ENCODE data around the gene SYNJ2. TPM values are rescaled to one million over a fixed set of nuclear protein-coding genes. Genes with fewer than 3 reads are reported as not detected.

SYNJ2 gene
- total and polyA plus RNA-seq, 2 of the 4 experiments (the other 2 are of a cell fraction) = 40.8 to 45.2 TPM

DNA sequence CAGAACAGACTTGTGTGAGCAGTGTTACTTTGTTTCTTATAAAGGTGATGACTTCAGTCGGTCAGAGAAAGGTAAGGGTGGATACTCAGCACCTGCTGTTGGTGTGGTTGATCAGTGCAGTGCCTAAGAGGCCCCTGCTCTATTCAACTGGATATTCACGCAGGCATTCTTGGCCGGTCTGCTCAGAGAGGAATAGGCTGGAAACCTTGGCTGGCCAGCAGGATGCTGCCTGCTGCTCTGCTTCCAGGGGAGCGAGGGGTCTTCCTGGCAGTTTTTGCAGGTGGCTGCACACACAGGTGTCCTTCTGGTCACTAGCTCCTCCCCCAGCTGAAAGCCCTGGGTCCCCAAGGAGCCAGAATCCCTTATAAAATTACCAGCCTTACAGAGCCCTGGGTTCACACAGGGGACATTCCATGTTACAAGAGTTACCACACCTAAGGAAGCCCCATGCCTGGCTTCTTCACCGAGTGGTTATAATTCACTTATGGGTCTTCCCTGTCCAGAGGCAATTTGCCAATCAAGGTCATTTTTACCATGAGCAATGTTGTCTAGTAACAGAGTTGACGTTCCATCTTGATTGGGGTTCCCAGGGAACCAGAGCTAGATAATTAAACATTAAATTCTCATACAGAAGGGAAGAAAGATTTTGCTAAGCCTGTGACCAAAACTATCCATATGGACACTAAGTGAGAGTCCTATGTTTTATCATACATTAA, 16.4 kb downstream of the SYNJ2 start:
- no peaks in the 10 kb centered on the region for H3K27me3 ChIP-seq (ENCODE audit: control insufficient read depth, insufficient read depth, low read length)
- H4K20me1 ChIP-seq (ENCODE audit: insufficient read depth, low read length) = peaks cover 68% of the 10 kb centered on the region
- H3K4me1 ChIP-seq (ENCODE audit: control insufficient read depth, insufficient read depth, low read length) = peaks cover 35% of the 10 kb centered on the region
- no TSS peak for BruUV-seq (replicated peaks)
- no peak overlapping the region for H3K9ac ChIP-seq (ENCODE audit: low read depth, low read length)
- no peak for DNase-seq
- peaks cover 6% of the 10 kb centered on the region for H3K36me3 ChIP-seq (ENCODE audit: control insufficient read depth, insufficient read depth, low read length)
- H2AK5ac ChIP-seq (ENCODE audit: low read depth, low read length) = no peak overlapping the region
- no peak overlapping the region for H2BK20ac ChIP-seq (ENCODE audit: low read depth, low read length)
- peaks cover 36 to 92% of the 10 kb centered on the region in 2 experiments for H3K79me1 ChIP-seq (ENCODE audit: low read depth in 1 of 2, low read length in 2 of 2)
- intact Hi-C loops (cut with micrococcal nuclease) (no loop called here), dilution Hi-C loops (cut with HindIII; ENCODE audit: low sequenced_read_pairs, unreplicated experiment) (no loop called here), in situ Hi-C loops (cut with MboI; ENCODE audit: low sequenced_read_pairs) (no loop called here)
- TF ChIP-seq MXI1 (IDR thresholded peaks at IDR 0.05; ENCODE audit: borderline replicate concordance, low read depth, low read length) (no peak), CEBPB (IDR thresholded peaks at IDR 0.05; ENCODE audit: low read depth, low read length) (no peak), RCOR1 (IDR thresholded peaks at IDR 0.05; ENCODE audit: insufficient replicate concordance, low read length) (no peak), POLR2A (IDR thresholded peaks at IDR 0.05; ENCODE audit: low read depth, low read length) (no peak), FOS (IDR thresholded peaks at IDR 0.05; ENCODE audit: low read depth, low read length) (no peak), RAD21 (IDR thresholded peaks at IDR 0.05; ENCODE audit: low read length) (no peak), SMC3 (IDR thresholded peaks at IDR 0.05; ENCODE audit: low read depth, low read length) (no peak), BHLHE40 (IDR thresholded peaks at IDR 0.05; ENCODE audit: low read depth, low read length) (no peak), NFE2L2 (IDR thresholded peaks at IDR 0.05; ENCODE audit: low read depth, low read length) (no peak), MAFK (IDR thresholded peaks at IDR 0.05; ENCODE audit: low read depth, low read length) (no peak), RFX5 (IDR thresholded peaks at IDR 0.05; ENCODE audit: low read depth, low read length) (no peak), MAZ (IDR thresholded peaks at IDR 0.05; ENCODE audit: borderline replicate concordance, low read depth, low read length) (no peak), CHD1 (IDR thresholded peaks at IDR 0.05; ENCODE audit: low read depth, low read length) (no peak)
- TF ChIP-seq, protein P1, sequence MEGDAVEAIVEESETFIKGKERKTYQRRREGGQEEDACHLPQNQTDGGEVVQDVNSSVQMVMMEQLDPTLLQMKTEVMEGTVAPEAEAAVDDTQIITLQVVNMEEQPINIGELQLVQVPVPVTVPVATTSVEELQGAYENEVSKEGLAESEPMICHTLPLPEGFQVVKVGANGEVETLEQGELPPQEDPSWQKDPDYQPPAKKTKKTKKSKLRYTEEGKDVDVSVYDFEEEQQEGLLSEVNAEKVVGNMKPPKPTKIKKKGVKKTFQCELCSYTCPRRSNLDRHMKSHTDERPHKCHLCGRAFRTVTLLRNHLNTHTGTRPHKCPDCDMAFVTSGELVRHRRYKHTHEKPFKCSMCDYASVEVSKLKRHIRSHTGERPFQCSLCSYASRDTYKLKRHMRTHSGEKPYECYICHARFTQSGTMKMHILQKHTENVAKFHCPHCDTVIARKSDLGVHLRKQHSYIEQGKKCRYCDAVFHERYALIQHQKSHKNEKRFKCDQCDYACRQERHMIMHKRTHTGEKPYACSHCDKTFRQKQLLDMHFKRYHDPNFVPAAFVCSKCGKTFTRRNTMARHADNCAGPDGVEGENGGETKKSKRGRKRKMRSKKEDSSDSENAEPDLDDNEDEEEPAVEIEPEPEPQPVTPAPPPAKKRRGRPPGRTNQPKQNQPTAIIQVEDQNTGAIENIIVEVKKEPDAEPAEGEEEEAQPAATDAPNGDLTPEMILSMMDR (conservative IDR thresholded peaks at IDR 0.05; ENCODE audit: low read depth, low read length) = no peak
- TF ChIP-seq, protein P2, sequence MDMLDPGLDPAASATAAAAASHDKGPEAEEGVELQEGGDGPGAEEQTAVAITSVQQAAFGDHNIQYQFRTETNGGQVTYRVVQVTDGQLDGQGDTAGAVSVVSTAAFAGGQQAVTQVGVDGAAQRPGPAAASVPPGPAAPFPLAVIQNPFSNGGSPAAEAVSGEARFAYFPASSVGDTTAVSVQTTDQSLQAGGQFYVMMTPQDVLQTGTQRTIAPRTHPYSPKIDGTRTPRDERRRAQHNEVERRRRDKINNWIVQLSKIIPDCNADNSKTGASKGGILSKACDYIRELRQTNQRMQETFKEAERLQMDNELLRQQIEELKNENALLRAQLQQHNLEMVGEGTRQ (IDR thresholded peaks at IDR 0.05; ENCODE audit: low read depth, low read length) = no peak
- TF ChIP-seq, protein P3, sequence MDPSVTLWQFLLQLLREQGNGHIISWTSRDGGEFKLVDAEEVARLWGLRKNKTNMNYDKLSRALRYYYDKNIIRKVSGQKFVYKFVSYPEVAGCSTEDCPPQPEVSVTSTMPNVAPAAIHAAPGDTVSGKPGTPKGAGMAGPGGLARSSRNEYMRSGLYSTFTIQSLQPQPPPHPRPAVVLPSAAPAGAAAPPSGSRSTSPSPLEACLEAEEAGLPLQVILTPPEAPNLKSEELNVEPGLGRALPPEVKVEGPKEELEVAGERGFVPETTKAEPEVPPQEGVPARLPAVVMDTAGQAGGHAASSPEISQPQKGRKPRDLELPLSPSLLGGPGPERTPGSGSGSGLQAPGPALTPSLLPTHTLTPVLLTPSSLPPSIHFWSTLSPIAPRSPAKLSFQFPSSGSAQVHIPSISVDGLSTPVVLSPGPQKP (IDR thresholded peaks at IDR 0.05; ENCODE audit: borderline replicate concordance, low read depth, low read length) = no peak
- no peak overlapping the region for H4K5ac ChIP-seq (ENCODE audit: low read depth, low read length)
- no peak overlapping the region for H2AK9ac ChIP-seq (replicated peaks; ENCODE audit: low read depth, low read length, poor library complexity)
- H3K9me1 ChIP-seq (ENCODE audit: insufficient read depth, low read length) = peaks cover 47% of the 10 kb centered on the region
- ChIA-PET POLR2A (ENCODE audit: unreplicated experiment) (no interaction called here), CTCF (no interaction called here)
- no peaks in the 10 kb centered on the region for H3K9me3 ChIP-seq (ENCODE audit: control insufficient read depth, insufficient read depth, low read length)
- H2BK5ac ChIP-seq (ENCODE audit: low read depth, low read length, poor library complexity, severe bottlenecking) = no peak overlapping the region
- no peak overlapping the region for H3K4me2 ChIP-seq (ENCODE audit: low read depth, low read length)
- no peak overlapping the region for H3K4ac ChIP-seq (ENCODE audit: low read depth, low read length)
- H3K4me3 ChIP-seq (ENCODE audit: insufficient read depth, low read depth, low read length) = no peak overlapping the region
- H4K8ac ChIP-seq (ENCODE audit: low read depth in 2 of 2, low read length in 2 of 2) = no peak overlapping the region
- no peak overlapping the region for H3K14ac ChIP-seq (replicated peaks; ENCODE audit: low read depth, low read length)
- H3K27ac ChIP-seq (ENCODE audit: insufficient read depth, low read length) = no peak overlapping the region
- H3K18ac ChIP-seq (ENCODE audit: low read depth, low read length) = no peak overlapping the region
- WGBS, 2 experiments (ENCODE audit: extremely low coverage in 2 of 2, insufficient read length in 1 of 2) = 90% methylated on average over 3 of the region's 6 CpGs; no CpG with 5 or more reads in 1 of the 2 experiments
- no peak overlapping the region for H3K56ac ChIP-seq (ENCODE audit: extremely low read depth, insufficient read depth, low read length)
- no peak overlapping the region for H3K23ac ChIP-seq (ENCODE audit: low read depth, low read length)
- H2BK15ac ChIP-seq (ENCODE audit: low read depth, low read length) = no peak overlapping the region
- no peak for ATAC-seq (ENCODE audit: low read depth)
- H4K91ac ChIP-seq (ENCODE audit: insufficient read depth, low read depth, low read length) = no peak overlapping the region
- no peak overlapping the region for H2BK120ac ChIP-seq (ENCODE audit: low read depth, low read length)
- H2AFZ ChIP-seq (replicated peaks; ENCODE audit: low read length, poor library complexity) = no peak overlapping the region
